Measurements from ENCODE around the gene IL1RAPL1. TPM values are rescaled to one million over a fixed set of nuclear protein-coding genes. Genes with fewer than 3 reads are reported as not detected.

The IL1RAPL1 gene
- total RNA-seq, 1 donor: under 0.01 TPM

DNA sequence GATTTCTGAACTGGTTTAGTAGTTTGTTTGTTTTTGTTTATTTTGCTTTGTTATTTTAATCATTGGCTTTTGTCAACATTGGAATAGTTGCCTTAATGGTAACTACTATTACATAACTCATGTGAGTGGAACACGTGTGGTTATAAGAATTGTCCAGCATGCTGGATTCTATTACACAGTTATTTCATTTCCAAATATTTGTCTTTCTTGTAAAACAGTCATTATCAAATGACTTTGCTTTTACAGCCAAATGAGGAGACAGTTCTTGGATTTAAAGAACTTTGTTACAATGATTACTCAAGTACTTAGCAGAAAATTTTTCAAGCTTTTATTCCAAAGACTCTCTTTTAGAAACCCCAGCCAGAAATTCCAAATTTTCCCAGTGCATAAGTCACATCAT lies 1112.0 kb downstream of the IL1RAPL1 start:
- no peak for DNase-seq (ENCODE audit: low read depth in 2 of 3, low spot score in 2 of 3)

- DNase-seq (ENCODE audit: low read depth in 2 of 3, low spot score in 2 of 3): no peak
Measured at GRCh38 chrX:29707088-29707487, 1119.8 kb downstream of the IL1RAPL1 start.

DNA sequence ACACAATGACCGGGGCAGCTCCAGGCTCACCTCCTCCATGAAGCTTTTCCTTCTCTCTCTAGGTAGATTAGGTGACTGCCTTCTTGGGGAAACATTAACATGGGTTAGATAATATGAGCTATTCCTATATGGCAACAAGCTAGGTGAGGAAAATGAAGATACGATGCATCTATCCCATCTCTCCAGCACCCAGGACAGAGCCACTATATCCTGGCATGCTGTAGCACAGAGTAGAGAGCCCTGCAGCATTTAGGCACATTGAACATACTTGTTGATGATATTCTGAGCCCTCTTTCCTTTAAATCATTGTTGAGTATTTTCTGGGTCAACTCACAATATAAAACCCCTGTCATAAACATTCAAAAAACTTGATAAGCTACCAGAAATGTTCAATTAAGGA lies 1133.9 kb downstream of the IL1RAPL1 start:
- no peak for DNase-seq (ENCODE audit: low read depth in 2 of 3, low spot score in 2 of 3)

GRCh38 chrX:29724316-29724715 lies 1137.1 kb downstream of the IL1RAPL1 start:
- DNase-seq (ENCODE audit: low read depth in 2 of 3, low spot score in 2 of 3): no peak

DNA sequence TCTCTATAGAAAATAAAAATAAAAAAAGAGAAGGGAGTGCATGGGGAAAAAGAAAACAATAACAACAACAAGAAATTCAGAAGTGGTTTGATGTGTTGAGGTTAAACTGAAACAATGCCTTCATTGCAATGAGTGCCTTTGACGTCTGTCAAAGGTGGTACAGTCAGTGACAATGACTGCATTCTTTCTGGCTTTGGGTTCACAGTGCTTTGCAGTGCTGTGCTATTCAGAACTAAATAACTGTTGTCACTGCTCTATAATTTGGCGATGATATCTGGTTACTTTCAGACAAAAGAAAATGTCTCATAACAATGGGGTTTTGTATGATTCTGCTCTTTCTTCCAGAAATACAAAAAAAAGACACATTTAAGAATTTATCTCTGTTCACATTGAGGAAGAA lies 1139.6 kb downstream of the IL1RAPL1 start:
- DNase-seq (ENCODE audit: low read depth in 2 of 3, low spot score in 2 of 3): no peak

- no peak for DNase-seq (ENCODE audit: low read depth in 2 of 3, low spot score in 2 of 3)
Measured at GRCh38 chrX:29728639-29729038, 1141.4 kb downstream of the IL1RAPL1 start.

- no peak for DNase-seq (ENCODE audit: low read depth in 2 of 3, low spot score in 2 of 3)
Measured at GRCh38 chrX:29744966-29745365, 1157.7 kb downstream of the IL1RAPL1 start.

DNA sequence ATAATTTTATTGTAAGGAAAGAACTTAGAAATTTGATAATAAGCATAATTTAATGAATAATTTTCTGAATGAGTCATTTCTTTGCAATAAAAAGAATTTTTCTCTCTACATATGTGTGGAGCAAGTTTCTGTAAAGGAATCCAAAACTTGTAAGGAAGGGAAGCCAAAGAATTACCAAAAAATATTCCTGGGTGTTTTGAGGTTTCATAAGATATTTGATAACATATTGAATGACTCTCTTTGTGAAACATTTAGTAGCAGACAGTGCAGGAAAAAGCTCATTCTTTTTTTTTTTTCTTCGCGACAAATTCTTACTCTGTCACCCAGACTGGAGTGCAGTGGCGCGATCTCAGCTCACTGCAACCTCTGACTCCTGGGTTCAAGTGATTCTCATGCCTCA lies 1159.1 kb downstream of the IL1RAPL1 start:
- DNase-seq (ENCODE audit: low read depth in 2 of 3, low spot score in 2 of 3): no peak

GRCh38 chrX:29762006-29762405 lies 1174.8 kb downstream of the IL1RAPL1 start:
- DNase-seq (ENCODE audit: low read depth in 2 of 3, low spot score in 2 of 3): no peak

DNA sequence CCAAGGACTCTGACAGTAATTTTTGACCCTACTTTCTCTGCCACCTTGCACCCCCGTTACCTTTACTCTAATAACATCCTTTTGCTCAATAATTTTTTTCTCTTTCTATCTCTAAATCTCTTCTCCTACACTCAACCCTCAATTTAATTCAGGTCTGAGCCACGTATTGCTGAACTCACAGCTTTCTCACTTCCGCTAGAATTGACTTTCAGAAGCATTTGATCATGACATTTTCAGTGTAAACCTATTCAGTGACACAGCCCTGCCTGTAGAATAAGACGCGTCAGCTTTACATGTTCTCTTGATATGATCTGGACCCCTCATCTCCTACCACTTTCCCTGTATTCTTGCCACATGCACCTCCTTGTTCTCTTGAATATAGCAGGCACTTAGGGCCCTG lies 1188.6 kb downstream of the IL1RAPL1 start:
- no peak for DNase-seq (ENCODE audit: low read depth in 2 of 3, low spot score in 2 of 3)

DNA sequence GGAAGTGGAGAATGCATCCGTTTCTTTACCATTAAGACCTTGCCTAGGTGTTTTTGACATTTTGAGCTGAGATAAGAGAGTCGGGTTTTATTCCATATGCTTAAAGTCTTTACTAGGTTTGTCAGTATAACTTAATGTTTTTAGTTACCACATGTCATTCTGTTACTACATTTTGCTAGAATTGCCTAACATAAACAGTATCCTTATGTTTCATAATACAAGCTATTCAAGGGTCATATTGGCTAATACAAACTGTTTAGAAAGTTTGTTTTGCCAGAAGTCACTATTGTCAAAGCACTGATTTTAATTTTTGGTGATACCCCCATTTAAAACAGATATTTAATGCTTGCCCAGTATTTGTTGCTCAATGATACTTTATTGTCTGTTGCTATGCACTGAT lies 1200.4 kb downstream of the IL1RAPL1 start:
- no peak for DNase-seq (ENCODE audit: low read depth in 2 of 3, low spot score in 2 of 3)

- no peak for DNase-seq (ENCODE audit: low read depth in 2 of 3, low spot score in 2 of 3)
Measured at GRCh38 chrX:29788991-29789699, 1201.9 kb downstream of the IL1RAPL1 start.

DNA sequence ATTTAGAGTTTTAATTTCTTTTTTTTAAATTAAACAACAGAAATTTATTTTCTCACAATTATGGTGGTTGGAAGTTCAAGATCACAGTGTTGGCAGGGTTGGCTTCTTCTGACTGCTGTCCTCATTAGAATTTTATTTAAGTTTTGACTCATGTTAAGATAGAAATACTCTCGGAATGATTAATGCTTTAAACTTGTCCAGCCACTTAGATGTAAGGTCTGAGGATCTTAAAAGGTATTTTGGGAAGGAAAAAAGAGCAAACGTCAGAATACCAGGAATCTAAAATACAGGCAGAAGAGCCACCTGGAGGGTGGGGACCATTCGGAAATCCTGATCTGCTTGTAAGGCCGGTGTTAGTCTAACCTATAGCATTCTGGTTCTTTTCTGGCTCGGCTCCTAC lies 1205.1 kb downstream of the IL1RAPL1 start:
- DNase-seq (ENCODE audit: low read depth in 2 of 3, low spot score in 2 of 3): no peak

DNA sequence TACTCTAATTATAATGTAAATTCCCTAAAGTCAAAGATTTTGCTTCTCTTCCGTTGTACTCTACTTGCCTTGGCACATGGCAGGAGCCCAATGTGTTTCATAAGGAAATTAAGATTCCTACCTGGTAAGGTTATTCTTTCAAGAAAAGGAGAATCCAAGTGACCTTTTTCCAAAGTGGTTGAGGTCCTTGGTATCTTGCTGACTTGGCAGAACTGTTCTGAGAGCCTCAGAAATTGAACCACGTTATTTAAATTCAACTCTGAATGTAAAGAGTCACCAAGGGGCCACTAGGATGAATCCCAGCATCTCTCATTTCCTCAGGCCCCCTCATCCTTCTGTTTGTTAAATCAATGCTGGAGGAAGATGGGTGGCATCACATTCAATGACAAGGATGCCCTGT lies 1209.9 kb downstream of the IL1RAPL1 start:
- no peak for DNase-seq (ENCODE audit: low read depth in 2 of 3, low spot score in 2 of 3)

- DNase-seq (ENCODE audit: low read depth in 2 of 3, low spot score in 2 of 3): no peak
Measured at GRCh38 chrX:29798469-29798868, 1211.2 kb downstream of the IL1RAPL1 start.

- DNase-seq (ENCODE audit: low read depth in 2 of 3, low spot score in 2 of 3): no peak
Measured at GRCh38 chrX:29813174-29813573, 1225.9 kb downstream of the IL1RAPL1 start.

DNA sequence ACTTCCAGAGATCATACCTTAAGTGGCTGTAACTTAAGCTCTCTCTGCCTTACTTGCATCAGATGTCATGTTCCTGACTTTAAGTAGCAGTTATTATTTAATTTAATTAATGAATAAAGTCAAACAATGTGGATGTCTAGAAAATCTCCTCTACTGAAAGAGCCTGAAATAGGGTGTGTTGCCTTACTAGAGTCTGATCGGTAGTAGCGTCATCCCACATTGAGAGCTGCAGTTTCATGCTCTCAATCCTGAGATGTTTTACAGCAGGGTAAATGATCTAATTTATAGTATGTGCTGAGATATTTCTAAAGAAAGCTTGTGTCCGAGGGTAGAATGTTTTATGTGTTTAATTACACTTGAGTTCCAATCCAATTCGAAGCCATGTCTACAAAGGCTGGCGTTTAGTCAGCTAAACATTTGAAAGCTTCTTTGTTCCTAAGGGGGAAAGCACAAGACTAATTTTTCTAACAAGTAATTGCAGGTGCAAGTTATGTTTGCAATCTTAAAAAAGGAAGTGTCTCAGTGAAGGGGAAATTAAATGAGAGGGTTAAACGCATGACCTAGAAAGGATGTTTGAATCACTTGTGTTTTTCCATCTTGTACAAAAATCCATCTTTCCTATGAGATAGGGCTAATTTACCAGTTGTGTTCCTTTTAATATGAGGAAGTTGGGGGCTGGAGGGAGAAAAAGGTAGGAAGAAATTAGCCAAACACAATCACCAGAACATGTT lies 1237.1 kb downstream of the IL1RAPL1 start:
- no peak for DNase-seq (ENCODE audit: low read depth in 2 of 3, low spot score in 2 of 3)

- DNase-seq (ENCODE audit: low read depth in 2 of 3, low spot score in 2 of 3): no peak
Measured at GRCh38 chrX:29826742-29827141, 1239.5 kb downstream of the IL1RAPL1 start.

GRCh38 chrX:29834311-29834710 lies 1247.1 kb downstream of the IL1RAPL1 start:
- DNase-seq (ENCODE audit: low read depth in 2 of 3, low spot score in 2 of 3): no peak

DNA sequence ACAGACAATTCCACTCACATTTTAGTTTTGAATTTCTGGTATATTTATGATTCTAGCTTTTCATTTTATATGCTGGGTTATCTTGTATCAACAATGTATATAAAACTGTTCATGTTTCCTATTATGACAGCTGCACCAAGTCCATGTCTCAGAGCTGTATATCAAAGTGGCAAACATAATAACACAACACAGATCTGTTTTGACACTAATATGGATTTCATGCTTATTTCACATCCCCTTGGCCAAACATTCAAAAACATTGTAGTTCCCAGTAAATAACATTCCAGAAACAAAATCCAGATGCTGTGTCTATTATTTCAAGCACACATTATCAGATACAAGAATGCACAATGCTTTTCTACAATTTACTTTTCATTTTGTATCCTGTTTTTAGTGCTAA lies 1247.5 kb downstream of the IL1RAPL1 start:
- no peak for DNase-seq (ENCODE audit: low read depth in 2 of 3, low spot score in 2 of 3)

DNA sequence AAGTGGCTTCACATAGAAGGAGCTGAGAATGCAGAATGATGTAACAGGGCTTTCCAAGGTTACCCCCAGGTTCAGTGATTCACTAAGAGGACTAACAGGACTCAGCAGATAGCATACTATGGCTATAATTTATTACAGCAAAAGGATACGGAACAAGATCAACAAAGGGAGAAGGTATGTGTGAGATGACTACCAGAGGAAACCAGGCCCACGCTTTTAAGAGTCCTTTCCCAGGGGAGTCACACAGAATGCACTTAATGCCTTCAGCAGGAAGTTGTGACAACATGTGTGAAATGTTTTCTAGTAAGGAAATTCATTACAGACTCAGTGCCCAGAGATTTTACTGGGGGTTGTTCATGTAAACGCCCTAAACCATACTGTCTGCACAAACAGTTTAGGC lies 1254.5 kb downstream of the IL1RAPL1 start:
- no peak for DNase-seq (ENCODE audit: low read depth in 2 of 3, low spot score in 2 of 3)

DNA sequence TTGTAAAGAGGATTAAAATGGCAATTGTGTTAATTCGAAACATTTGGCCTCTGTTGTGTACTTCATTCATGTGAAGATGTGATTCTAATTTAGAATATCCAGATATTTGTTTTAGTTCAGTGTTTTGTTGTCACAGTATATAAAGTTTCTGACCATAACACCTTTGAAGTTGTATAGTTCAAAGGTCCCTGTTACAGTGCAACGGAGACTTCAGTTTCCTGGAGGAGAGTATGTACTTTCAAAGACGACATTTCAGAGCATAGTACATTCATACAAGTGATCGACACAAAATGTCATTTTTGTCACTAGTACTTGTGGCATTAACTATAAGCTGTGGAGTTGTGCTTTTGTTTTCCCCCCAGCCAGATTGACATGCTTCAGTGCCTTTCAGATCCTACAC lies 1255.3 kb downstream of the IL1RAPL1 start:
- no peak for DNase-seq (ENCODE audit: low read depth in 2 of 3, low spot score in 2 of 3)
